Mononuclear cell (primary cell): ENCODE data around the gene USP17L29. TPM values are rescaled to one million over a fixed set of nuclear protein-coding genes. Genes with fewer than 3 reads are reported as not detected.

Experiments
- total RNA-seq: library from RNA; depleted of rRNA; stranded (reverse); fragments of >200 nt; gene quantifications from one replicate; pipeline ENCODE4 v1.2.3, GENCODE V29; 2012

USP17L29 gene
- total RNA-seq, 1 donor: not detected

Other genes with a start within 250 kb of the USP17L29 start
- gene FAM90A26, start 183.2 kb upstream of the USP17L29 start, total RNA-seq: not detected
- gene USP17L10, start 143.0 kb upstream of the USP17L29 start, total RNA-seq: not detected
- not detected for gene USP17L11, start 138.2 kb upstream of the USP17L29 start, total RNA-seq
- gene USP17L12, start 133.5 kb upstream of the USP17L29 start, total RNA-seq: not detected
- not detected for gene USP17L13, start 128.7 kb upstream of the USP17L29 start, total RNA-seq
- gene USP17L15, start 119.3 kb upstream of the USP17L29 start, total RNA-seq: not detected
- not detected for gene USP17L17, start 109.8 kb upstream of the USP17L29 start, total RNA-seq
- not detected for gene USP17L18, start 105.0 kb upstream of the USP17L29 start, total RNA-seq
- gene USP17L19, start 100.3 kb upstream of the USP17L29 start, total RNA-seq: not detected
- gene USP17L20, start 95.5 kb upstream of the USP17L29 start, total RNA-seq: not detected
- gene USP17L21, start 90.8 kb upstream of the USP17L29 start, total RNA-seq: not detected
- gene USP17L22, start 86.0 kb upstream of the USP17L29 start, total RNA-seq: not detected
- gene USP17L24, start 28.5 kb upstream of the USP17L29 start, total RNA-seq: not detected
- gene USP17L25, start 23.7 kb upstream of the USP17L29 start, total RNA-seq: not detected
- gene USP17L26, start 19.0 kb upstream of the USP17L29 start, total RNA-seq: not detected
- gene USP17L5, start 14.2 kb upstream of the USP17L29 start, total RNA-seq: not detected
- gene USP17L27, start 9.5 kb upstream of the USP17L29 start, total RNA-seq: not detected
- not detected for gene USP17L28, start 4.7 kb upstream of the USP17L29 start, total RNA-seq
- not detected for gene USP17L30, start 9.5 kb downstream of the USP17L29 start, total RNA-seq
- gene DEFB131A, start 90.8 kb downstream of the USP17L29 start, total RNA-seq: not detected